Measurements from ENCODE around the gene GRIK2. TPM values are rescaled to one million over a fixed set of nuclear protein-coding genes. Genes with fewer than 3 reads are reported as not detected.

The GRIK2 gene
- total RNA-seq, 1 experiment from 2014 or later = 0.61 TPM

- DNase-seq = no peak
- ChIA-PET CTCF (no interaction called here), POLR2A (ENCODE audit: unreplicated experiment) (no interaction called here)
- Histone ChIP-seq H3K36me3 (ENCODE audit: low read depth) (no peaks in the 10 kb centered on the region), H3K9me2 (ENCODE audit: insufficient read depth) (no peaks in the 10 kb centered on the region; the same call in 1 of the 2 replicates), H3F3A (ENCODE audit: insufficient read depth, low read depth) (no peaks in the 10 kb centered on the region), H3K9me3 (ENCODE audit: insufficient read depth, low read depth) (no peaks in the 10 kb centered on the region), H3K4me3 (no peak overlapping the region), H3K27ac (no peak overlapping the region), H4K20me1 (ENCODE audit: insufficient read depth) (no peaks in the 10 kb centered on the region), H3K4me2 (no peak overlapping the region), H3K27me3 (ENCODE audit: insufficient read depth, low read depth) (no peaks in the 10 kb centered on the region), H3K4me1 (replicated peaks; ENCODE audit: insufficient read depth) (no peaks in the 10 kb centered on the region), H3K79me2 (ENCODE audit: low read depth) (no peaks in the 10 kb centered on the region), H2AFZ (no peak overlapping the region)
- intact Hi-C loops (cut with micrococcal nuclease; ENCODE audit: unreplicated experiment) = no loop called here
- no peak for TF ChIP-seq EZH2 (IDR thresholded peaks at IDR 0.05; ENCODE audit: low read depth)
- no peak for TF ChIP-seq CTCF (conservative IDR thresholded peaks at IDR 0.05)
- BruUV-seq (replicated peaks) = no TSS peak
These were observed 543.6 kb downstream of the GRIK2 start for GRCh38 chr6:101937108-101937507.

- H3F3A ChIP-seq (ENCODE audit: insufficient read depth, low read depth) = no peaks in the 10 kb centered on the region
- no peak overlapping the region for H2AFZ ChIP-seq
- H3K36me3 ChIP-seq (ENCODE audit: low read depth) = no peaks in the 10 kb centered on the region
- H3K9me2 ChIP-seq (ENCODE audit: insufficient read depth) = no peaks in the 10 kb centered on the region; the same call in 1 of the 2 replicates
- no peak overlapping the region for H3K27ac ChIP-seq
- intact Hi-C loops (cut with micrococcal nuclease; ENCODE audit: unreplicated experiment) = no loop called here
- DNase-seq = no peak
- no peak for TF ChIP-seq EZH2 (IDR thresholded peaks at IDR 0.05; ENCODE audit: low read depth)
- TF ChIP-seq CTCF (conservative IDR thresholded peaks at IDR 0.05) = no peak
- H3K79me2 ChIP-seq (ENCODE audit: low read depth) = no peaks in the 10 kb centered on the region
- POLR2A ChIA-PET (ENCODE audit: unreplicated experiment) = no interaction called here
- H3K4me2 ChIP-seq = no peak overlapping the region
- CTCF ChIA-PET = no interaction called here
- no peaks in the 10 kb centered on the region for H3K4me1 ChIP-seq (replicated peaks; ENCODE audit: insufficient read depth)
- no peak overlapping the region for H3K4me3 ChIP-seq
- H3K27me3 ChIP-seq (ENCODE audit: insufficient read depth, low read depth) = no peaks in the 10 kb centered on the region
- BruUV-seq (replicated peaks) = no TSS peak
- H4K20me1 ChIP-seq (ENCODE audit: insufficient read depth) = no peaks in the 10 kb centered on the region
- H3K9me3 ChIP-seq (ENCODE audit: insufficient read depth, low read depth) = no peaks in the 10 kb centered on the region
These were observed 546.9 kb downstream of the GRIK2 start for GRCh38 chr6:101940391-101940790.

- H3K27me3 ChIP-seq (ENCODE audit: insufficient read depth, low read depth) = no peaks in the 10 kb centered on the region
- no peaks in the 10 kb centered on the region for H3K79me2 ChIP-seq (ENCODE audit: low read depth)
- no peaks in the 10 kb centered on the region for H3K36me3 ChIP-seq (ENCODE audit: low read depth)
- intact Hi-C loops (cut with micrococcal nuclease; ENCODE audit: unreplicated experiment) = no loop called here
- no peak for TF ChIP-seq EZH2 (IDR thresholded peaks at IDR 0.05; ENCODE audit: low read depth)
- TF ChIP-seq CTCF (conservative IDR thresholded peaks at IDR 0.05) = no peak
- H2AFZ ChIP-seq = no peak overlapping the region
- CTCF ChIA-PET = no interaction called here
- no peaks in the 10 kb centered on the region for H3K9me3 ChIP-seq (ENCODE audit: insufficient read depth, low read depth)
- H4K20me1 ChIP-seq (ENCODE audit: insufficient read depth) = no peaks in the 10 kb centered on the region
- no peaks in the 10 kb centered on the region for H3K9me2 ChIP-seq (ENCODE audit: insufficient read depth)
- BruUV-seq (replicated peaks) = no TSS peak
- no peaks in the 10 kb centered on the region for H3K4me1 ChIP-seq (replicated peaks; ENCODE audit: insufficient read depth)
- H3F3A ChIP-seq (ENCODE audit: insufficient read depth, low read depth) = no peaks in the 10 kb centered on the region
- POLR2A ChIA-PET (ENCODE audit: unreplicated experiment) = no interaction called here
- no peak overlapping the region for H3K4me2 ChIP-seq
- H3K27ac ChIP-seq = no peak overlapping the region
- H3K4me3 ChIP-seq = no peak overlapping the region
- DNase-seq = no peak
These were observed 563.5 kb downstream of the GRIK2 start for GRCh38 chr6:101956961-101957360.

Measured in PC-9 (cell line).